SK-N-DZ (cell line): Measurements from ENCODE around the gene TRABD.
"Not testable (repeated sequence)": the region's sequence is repeated elsewhere in the genome, so short reads cannot be mapped to it uniquely, and the experiment has no call there.

Source experiments
- DNase-seq: peaks from one replicate; pipeline ENCODE4 v3.0.0-alpha.2; 2015; ENCODE audit warnings: low spot score

TRABD gene

DNA sequence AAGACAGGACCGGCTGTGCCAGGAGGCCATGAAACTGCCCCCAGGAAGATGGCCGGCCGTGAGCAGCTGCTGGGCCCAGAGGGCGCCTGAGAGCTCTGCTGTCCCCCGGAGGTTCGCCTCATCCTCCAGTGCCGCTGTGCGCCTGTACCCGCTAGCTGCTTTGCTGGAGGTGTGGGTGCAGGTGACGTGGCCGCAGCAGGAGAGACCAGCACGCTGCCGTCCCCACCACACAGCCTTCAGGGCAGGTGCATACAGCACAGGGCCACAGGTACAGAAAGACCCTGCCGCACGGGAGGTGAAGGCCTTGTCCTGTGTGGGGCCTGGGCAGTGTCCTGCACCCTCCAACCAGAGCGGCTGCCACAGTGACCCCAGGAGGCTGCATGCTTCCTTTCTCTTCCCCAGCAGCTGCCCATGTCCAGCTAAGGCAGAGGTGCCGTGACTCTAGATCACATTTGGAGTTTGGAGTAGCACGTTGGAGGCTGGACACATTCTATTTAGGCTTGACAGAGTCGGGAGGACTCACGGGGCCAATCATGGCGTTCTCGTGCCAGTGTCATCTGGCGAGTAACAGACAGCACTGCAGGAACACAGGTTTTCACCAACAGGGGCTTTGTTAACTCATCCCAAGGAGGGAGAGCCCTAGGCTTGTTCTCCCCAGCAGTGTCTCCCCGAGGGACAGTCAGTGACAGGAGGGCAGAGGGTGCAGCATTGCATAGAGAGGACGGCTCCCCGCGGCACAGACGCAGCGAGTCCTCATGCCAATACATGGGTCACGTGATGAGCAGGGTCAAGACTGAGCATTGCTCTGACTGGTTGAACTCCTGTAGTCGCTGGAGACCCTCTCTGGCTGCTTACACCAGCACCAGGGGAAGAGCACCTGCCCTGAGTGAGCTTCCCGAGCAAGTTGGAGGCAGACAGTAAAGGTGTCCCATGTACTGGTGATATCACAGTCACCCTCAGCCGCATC, 33.9 kb upstream of the TRABD start:
- DNase-seq = no peak

GRCh38 chr22:50153056-50153755, 32.5 kb upstream of the TRABD start:
- no peak for DNase-seq

DNA sequence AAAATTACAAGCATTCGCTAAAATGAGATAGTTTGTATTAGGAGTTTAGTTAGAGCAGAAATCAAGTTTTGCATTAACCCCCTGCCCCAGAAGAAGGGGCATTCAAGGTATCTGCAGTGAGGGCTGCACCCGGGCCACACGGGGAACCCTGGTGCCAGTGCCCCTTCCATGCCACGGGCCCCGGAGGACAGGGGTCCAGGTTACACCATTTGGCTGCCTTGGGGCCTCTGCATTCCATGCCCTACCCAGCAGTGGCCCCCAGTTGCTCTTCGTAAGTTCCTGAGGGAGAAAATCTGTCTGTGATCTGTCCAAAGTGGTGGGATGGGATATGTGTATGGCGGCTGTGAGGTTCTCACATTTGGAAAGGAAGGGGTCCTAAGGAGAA, 32.0 kb upstream of the TRABD start:
- DNase-seq = no peak

DNA sequence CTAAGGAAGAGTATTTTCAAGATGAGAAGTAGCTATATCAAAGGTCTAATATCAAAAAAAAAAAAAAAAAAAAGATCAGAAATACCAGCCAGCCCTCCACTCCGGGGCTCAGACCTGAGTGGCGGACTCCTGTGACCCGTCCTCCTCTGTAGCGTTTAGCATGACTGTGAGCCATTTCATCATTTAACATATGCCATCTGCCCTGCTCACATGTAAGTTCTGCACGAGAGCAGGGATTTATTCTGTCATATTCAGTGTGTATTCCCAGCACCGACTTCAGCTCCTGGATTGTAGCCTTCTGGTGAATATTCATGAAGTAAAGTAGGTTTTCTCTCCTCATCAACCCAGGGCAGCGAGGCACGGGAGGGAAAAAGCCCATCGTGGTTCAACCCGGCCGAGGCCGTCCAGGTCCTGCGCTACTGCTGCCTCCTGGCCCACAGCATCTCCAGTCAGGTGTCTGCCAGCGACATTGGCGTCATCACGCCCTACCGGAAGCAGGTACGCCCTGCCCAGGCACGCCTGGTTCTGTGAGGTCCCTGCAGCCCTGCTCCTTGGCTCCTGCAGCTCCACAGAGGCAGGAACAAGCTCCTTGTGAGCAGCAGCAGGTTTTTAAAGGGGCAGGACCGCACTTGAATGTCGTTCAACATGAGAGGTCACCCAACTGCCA, 27.9 kb upstream of the TRABD start:
- DNase-seq = no peak

- no peak for DNase-seq
Measured at GRCh38 chr22:50160947-50161346, 24.8 kb upstream of the TRABD start.

DNA sequence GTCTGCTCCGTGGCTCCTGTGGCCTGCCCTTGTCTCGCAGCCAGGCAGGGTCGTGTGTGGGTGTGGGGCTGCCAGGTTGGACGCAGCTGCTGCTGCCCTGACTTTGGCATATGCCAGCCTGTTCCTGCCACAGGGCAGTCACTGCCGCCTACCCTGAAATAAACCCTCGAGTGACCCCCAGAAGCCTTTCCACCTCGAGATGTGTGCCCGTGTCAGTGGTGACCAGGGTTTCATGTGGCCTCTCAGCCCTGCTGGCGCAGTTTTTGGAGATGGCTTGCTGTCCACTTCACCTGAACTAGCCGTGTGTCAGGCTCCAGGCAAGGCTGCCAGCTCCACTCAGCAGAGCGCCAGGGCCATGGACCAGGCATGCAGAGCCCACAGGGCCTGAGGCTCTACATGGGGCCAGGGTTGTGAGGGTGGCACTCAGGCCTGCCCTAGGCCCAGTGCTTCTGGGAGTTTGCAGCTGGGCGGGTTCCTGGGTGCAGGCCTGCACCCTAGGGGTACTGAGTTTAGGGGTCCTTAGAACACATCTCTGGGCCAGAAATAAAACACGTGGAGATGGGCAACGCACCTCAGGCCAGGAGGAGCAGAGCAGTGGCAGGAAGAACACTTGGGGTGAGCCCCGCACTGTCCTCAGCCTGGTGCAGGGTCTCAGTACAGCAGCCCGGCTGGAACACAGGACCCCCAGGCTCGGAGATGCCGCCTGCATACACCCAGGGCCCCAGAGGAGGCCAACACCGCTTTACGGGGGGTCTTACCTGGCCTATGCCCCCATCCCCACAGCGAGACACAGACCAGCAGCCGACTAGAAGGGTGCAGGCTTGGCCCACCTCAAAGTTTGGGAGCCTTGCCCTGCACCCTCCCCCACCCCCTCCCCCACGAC, 24.0 kb upstream of the TRABD start:
- no peak for DNase-seq

DNA sequence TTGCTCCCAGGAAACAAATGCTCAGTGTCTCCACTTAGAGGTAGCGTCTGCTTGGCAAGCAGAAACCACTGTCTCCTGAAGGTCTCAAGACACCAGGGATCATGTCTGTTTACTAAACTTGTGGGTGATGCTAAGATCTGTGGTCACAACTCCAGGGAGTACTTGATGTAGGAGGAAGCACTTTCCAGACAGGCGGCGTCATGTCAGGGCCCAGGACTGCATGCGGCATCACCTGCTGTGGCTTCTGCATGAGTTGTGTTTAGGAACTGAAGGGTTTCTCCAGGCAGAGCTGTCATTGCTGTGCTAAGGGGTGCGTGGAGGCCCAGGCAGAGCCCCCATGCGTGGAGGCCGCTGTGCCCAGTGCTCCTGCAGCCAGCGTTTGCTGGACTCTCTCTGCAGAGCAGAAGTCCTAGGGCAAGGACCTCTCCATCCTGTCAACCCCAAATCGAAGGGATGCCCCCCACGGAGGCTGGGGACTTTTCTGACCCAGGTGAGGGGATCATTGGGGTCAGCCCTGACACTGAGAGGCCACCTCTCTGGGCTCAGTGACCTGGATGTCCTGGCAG, 23.2 kb upstream of the TRABD start:
- DNase-seq = no peak

- no peak for DNase-seq
Measured at GRCh38 chr22:50165436-50166123, 20.1 kb upstream of the TRABD start.

GRCh38 chr22:50167689-50168489, 17.8 kb upstream of the TRABD start:
- no peak for DNase-seq

DNA sequence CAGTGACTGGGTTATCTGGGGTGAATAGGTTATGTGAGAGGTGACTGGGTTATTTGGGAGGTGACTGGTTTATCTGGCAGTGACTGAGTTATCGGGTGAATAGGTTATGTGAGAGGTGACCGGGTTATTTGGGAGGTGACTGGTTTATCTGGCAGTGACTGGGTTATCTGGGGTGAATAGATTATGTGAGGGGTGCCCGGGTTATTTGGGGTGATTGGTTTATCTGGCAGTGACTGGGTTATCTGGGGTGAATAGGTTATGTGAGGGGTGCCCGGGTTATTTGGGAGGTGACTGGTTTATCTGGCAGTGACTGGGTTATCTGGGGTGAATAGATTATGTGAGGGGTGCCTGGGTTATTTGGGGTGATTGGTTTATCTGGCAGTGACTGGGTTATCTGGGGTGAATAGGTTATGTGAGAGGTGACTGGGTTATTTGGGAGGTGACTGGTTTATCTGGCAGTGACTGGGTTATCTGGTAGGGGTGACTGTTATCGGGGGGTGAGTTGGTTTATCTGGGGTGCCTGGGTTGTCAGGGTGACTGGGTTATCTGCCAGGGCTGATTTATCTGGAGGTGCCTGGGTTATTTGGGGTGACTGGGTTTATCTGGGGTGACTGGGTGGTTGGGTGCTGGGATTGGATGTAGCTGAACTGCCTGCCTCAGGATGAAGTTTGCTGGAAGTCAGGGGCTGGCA, 17.1 kb upstream of the TRABD start:
- not testable (repeated sequence) for DNase-seq

- no peak for DNase-seq
Measured at GRCh38 chr22:50169181-50169759, 16.4 kb upstream of the TRABD start.

DNA sequence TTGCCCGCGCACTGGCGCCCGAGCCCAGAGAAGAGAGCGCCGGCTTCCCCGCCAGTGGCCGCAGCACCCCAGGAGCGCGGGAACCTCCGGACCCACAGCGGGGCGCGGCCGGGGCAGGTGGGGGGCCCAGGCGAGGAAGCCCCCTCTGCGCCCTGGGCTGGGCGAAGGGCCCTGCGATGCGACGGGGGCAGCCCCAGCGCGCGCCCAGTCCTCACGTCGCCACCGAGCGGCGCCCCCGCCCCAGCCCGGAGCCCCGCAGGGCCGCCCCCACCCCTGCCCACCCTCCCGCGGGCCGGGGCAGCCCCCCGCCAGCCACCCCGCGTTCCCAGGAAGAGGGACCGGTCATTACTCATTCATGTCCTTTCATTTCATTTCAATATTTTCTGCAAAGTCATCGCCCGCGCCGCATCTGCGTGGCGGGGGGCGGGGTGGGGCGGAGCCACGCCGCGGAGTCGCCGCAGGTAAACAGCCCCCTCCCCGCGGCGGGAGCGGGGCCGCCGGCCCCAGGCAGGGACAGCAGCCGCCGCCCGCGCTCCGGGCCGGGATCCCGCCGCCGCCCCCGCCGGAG, 15.9 kb upstream of the TRABD start:
- no peak for DNase-seq

DNA sequence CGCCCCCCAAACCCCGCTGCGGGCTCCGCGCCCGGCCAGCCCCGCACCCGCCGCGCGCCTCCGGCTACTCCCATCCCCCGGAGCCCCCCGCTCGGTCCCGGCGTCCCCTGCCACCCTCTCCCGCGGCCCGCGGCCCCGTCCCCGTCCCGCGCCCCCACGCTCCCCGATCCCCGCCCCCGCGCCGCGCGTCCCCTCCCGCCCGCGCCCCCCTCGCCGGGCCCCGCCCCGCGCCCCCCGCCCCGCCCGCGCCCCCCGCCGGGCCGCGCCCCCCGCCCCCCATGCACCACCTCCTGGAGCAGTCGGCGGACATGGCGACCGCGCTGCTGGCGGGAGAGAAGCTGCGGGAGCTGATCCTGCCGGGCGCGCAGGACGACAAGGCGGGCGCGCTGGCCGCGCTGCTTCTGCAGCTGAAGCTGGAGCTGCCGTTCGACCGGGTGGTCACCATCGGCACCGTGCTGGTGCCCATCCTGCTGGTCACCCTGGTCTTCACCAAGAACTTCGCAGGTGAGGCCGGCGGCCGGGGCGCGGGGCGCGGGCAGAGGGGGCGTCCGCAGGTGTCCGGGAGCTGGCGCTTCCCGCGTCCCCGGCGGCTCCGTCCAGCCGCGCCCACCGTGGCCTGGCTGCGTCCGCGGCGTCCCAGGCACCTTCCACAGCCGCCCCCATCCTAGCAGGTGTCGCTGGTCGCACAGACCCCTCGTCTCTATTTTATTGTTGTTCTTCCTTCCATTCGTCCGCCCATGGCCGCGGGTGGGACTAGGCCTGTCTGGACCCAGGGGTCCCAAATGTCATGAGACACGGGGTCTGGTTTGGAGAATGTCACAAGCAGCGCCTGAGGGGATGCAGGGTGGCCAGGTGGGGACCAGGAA, 15.0 kb upstream of the TRABD start, which contains the start of gene PANX2:
PANX2 (plus strand) TSS at position 279 of the 866 bp plus-strand sequence; CDS start at position 279, 0 bp downstream.
- DNase-seq = no peak

DNA sequence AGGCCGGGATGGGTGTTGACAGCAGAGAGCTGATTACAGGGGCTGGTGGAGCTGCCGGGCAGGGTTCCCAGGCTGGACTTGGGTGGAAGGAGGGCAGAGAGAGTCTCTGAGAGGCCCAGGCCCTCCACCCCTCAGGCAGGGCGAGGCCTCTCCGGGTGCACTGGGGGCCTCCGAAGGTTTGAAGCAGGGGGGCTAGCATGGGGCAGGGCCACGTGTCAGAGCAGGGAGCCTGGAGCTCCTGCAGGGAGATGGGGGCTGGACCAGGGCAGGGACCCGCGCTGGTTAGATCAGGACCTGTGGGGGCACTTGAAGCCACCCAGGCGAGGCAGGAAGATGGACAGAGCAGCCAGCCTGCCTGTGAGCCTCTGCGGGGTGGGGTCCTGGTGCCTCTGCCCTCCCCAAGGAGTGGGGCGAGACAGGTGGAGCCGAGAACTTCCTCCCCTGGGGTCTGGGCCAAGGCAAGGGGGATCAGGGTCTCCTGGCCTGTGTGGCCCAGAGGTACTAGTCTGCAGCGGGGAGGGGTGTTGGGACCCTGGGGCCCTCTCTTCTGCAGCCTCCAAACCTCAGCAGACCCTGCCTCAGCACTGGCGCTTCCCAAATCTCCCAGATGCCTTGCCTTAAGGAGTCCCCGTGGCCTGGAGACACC, 14.3 kb upstream of the TRABD start:
- no peak for DNase-seq

DNA sequence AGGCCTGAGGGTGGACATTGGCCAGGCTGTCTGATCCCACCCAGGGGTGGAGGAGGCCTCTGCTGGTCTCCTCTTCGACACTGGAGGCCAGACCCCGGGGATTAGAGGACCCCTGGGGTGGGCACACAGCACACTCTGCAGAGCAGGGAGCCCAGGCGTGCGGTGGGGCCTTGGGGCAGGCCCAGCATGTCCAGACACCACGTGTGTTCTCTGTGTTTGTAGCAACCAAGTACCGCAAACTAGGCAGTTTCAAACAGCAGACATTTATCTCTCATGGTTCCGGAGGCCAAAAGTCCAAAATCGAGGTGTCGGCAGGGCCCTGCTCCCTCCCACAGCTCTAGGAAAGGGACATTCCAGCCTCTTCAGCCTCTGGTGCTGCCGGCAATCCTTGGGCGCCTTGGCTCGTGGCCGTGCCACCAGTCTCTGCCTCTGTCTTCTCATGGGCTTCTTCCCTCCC, 13.7 kb upstream of the TRABD start:
- no peak for DNase-seq

GRCh38 chr22:50173311-50173982, 12.3 kb upstream of the TRABD start:
- DNase-seq = no peak
